MM.1S (cell line): ENCODE data around the gene BTD.

Source experiments
- CTCF ChIP-seq: fragments of 300-600 bp; sonication (generic); IDR thresholded peaks from 2 replicates; pipeline ENCODE4 v1.5.1; 2016; ENCODE audit warnings: antibody characterized with exemption, low read length, mixed read lengths
- EZH2 ChIP-seq: fragments of 300-600 bp; sonication (generic); optimal IDR thresholded peaks from 2 replicates; pipeline ENCODE3; 2017; ENCODE audit warnings: low read depth, mild to moderate bottlenecking, antibody characterized with exemption, low read length, mixed read lengths
- EZH2phosphoT487 ChIP-seq: fragments of 300-600 bp; sonication (generic); IDR thresholded peaks from 2 replicates; pipeline ENCODE4 v1.6.1; 2018; ENCODE audit warnings: antibody characterized with exemption, low read length

GRCh38 chr3:15664144-15664543 lies 62.6 kb downstream of the BTD start:
- TF ChIP-seq CTCF = no peak
- TF ChIP-seq EZH2 = no peak
- no peak for TF ChIP-seq EZH2phosphoT487
